Mesenchymal stem cell (in vitro differentiated cells and primary cell): ENCODE results near the gene DAO. TPM values are rescaled to one million over a fixed set of nuclear protein-coding genes. Genes with fewer than 3 reads are reported as not detected.

Experiments
- small RNA-seq: library from polyadenylated mRNA; stranded (forward); fragments of <200 nt; extraction: miRNeasy Mini kit (QIAGEN cat#:217004); gene quantifications from one replicate; pipeline ENCODE3, GENCODE V24; 2013; ENCODE audit warnings: low read depth

DAO gene

Small RNAs within 50 kb of the gene (small RNA-seq; reads per million reads assigned to genes)
- not detected for gene MIR619
- not detected for gene RNU6-361P
